Bronchial epithelial cell (primary cell): Measurements from ENCODE around the gene ITGB2. TPM values are rescaled to one million over a fixed set of nuclear protein-coding genes. Genes with fewer than 3 reads are reported as not detected.

ENCODE experiments used
- DNase-seq: peaks from one replicate; pipeline ENCODE4 v3.0.0-alpha.2; 2010; ENCODE audit warnings: low read depth
- FAIRE-seq: peaks from 2 replicates; lab custom pipeline; 2011; peaks lifted over from hg19 to GRCh38; lab: Jason Lieb, UNC
- H3K27me3 ChIP-seq: 2 replicates; pipeline ENCODE4 v1.5.1; 2011; ENCODE audit warnings: low read length; ENCODE audit not compliant: control insufficient read depth, insufficient read depth
- H3K36me3 ChIP-seq: 2 replicates; pipeline ENCODE4 v1.5.1; 2011; ENCODE audit warnings: low read length; ENCODE audit not compliant: control insufficient read depth, insufficient read depth
- H3K4me3 ChIP-seq: 2 replicates; pipeline ENCODE4 v1.5.1; 2011; ENCODE audit warnings: mild to moderate bottlenecking, low read depth, low read length, control low read depth
- CTCF ChIP-seq: IDR thresholded peaks from 2 replicates; pipeline ENCODE4 v1.5.1; 2011; ENCODE audit warnings: mild to moderate bottlenecking, moderate library complexity, low read length, control low read depth, inconsistent platforms; ENCODE audit not compliant: insufficient read depth, severe bottlenecking
- total RNA-seq: library from RNA; depleted of rRNA; stranded (reverse); fragments of >200 nt; gene quantifications from 2 replicates; pipeline ENCODE4 v1.2.1, GENCODE V29; 2014

The ITGB2 gene
- total RNA-seq, 1 donor from 2014 or later = 1.1 TPM

- Histone ChIP-seq H3K4me3 (no peak overlapping the region), H3K27me3 (no peaks in the 10 kb centered on the region), H3K36me3 (peaks cover 14% of the 10 kb centered on the region)
- FAIRE-seq = no peak
- DNase-seq = no peak
- no peak for TF ChIP-seq CTCF
Observed at GRCh38 chr21:44867464-44867863, 53.2 kb downstream of the ITGB2 start.

DNA sequence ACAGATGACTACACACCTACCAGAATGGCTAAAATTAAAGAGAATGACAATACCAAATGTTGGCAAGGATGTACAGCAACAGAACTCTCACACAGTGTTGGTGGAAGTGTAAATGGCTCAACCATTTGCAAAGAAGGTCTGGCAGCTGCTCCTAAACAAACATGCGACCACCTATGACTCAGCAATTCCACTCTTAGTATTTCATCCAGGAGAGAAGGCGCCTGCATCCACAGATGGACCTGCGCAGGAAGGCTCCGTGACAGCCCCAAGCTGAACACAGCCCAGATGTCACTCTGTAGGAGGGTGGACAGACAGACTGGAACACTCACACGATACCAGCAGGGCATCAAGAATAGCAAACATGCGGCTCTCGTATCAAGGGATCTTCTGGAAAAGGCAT lies 53.9 kb downstream of the ITGB2 start:
- H3K4me3 ChIP-seq = no peak overlapping the region
- DNase-seq = no peak
- no peaks in the 10 kb centered on the region for H3K27me3 ChIP-seq
- peaks cover 16% of the 10 kb centered on the region for H3K36me3 ChIP-seq
- no peak for FAIRE-seq
- no peak for TF ChIP-seq CTCF

DNA sequence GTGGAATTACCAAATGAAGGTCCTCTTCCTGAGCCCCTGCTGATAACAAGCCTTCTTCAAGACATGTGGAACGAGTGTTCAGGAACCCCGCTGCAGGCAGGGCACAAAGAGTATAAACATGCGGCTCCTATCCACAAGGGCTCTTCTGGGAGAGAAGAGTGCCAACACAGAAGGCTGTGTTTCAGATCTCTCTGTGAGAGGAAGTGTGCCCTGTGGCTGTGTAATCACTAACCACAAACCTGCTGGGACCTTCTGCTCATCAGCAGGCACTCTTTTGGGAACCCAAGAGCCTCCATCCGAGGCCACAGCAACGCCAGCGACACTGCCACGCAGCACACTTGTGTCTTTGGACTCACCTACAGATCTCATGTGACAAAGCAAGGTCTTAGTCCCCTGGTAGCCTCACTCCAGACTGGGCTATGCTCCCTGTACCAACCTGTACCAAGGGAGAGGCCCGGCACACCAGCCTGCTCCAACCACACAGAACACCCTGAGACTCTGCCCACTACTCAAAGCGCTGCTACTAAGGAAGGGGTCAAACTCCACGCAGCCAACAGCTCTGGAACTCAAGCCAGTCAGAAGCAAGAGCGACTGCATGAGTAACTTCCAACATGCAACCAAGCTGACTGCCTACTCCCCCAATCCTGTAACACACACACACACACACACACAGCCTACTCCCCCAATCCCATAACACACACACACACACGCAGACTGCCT lies 55.0 kb downstream of the ITGB2 start:
- FAIRE-seq (no peak), DNase-seq (no peak)
- no peak overlapping the region for H3K4me3 ChIP-seq
- no peaks in the 10 kb centered on the region for H3K27me3 ChIP-seq
- H3K36me3 ChIP-seq = peaks cover 23% of the 10 kb centered on the region
- TF ChIP-seq CTCF = no peak

DNA sequence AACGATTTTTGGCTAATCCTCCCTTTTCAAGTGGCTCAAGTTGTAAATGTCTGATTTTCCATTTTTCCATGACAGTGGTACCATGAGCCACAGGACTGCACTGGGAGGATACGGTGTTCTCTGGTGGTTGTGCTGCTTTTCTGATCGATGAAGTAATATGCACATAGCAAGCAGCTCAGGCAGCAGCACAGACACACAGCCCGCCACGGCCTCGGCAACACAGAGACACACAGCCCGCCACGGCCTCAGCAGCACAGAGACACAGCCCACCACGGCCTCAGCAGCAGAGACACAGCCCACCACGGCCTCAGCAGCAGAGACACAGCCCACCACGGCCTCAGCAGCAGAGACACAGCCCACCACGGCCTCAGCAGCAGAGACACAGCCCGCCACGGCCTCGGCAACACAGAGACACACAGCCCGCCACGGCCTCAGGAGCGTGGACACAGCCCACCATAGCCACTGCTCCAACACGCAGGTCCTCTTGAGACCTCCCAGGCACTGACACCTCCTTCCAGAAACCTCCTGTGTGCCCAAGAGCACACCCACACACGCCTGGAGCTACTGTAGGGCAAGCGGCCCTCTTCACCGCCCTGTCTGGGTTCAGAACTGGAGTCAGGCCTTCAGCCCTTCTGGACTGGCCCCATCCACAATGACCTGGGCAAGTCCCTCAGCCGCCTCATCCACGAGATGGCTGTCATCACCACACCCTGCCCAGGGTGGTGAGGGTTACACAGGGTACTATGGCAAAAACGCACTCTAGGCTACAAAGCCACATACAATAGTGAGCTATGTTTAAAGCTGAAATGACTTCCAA lies 57.6 kb downstream of the ITGB2 start:
- Histone ChIP-seq H3K4me3 (no peak overlapping the region), H3K27me3 (no peaks in the 10 kb centered on the region), H3K36me3 (peaks cover 28% of the 10 kb centered on the region)
- no peak for DNase-seq
- no peak for FAIRE-seq
- TF ChIP-seq CTCF = no peak

DNA sequence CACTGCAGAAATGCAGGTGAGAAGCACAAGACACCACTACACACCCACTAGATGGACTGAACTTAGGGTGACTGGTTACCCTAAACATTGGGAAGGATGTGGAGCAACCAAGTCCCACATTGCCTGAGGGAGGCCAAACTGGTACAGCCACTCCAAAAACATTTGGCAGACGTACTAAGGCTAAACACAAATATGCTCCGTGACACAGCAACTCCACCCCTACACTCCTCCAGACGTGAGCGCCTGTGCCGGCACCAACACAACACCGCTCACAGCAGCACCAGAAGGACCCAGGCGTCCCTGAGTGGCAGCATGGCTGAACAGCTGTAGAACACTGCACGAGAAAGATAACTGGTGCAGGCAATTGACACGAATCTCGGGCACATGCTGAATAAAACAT lies 61.9 kb downstream of the ITGB2 start:
- Histone ChIP-seq H3K4me3 (no peak overlapping the region), H3K36me3 (peaks cover 36% of the 10 kb centered on the region), H3K27me3 (no peaks in the 10 kb centered on the region)
- DNase-seq (peak; percentile 29), FAIRE-seq (peak; percentile 89)
- TF ChIP-seq CTCF = no peak
